ENCODE measurements around the gene SLC16A6.

SLC16A6 gene

GRCh38 chr17:68297195-68297594 is 6.3 kb upstream of the SLC16A6 start:
- no peak overlapping the region for H3K27ac ChIP-seq (ENCODE audit: low read length)
- H3K36me3 ChIP-seq (ENCODE audit: control insufficient read depth in 2 of 2, insufficient read depth in 2 of 2, low read length in 2 of 2): no peaks in the 10 kb centered on the region
- H3K9ac ChIP-seq (ENCODE audit: low read length in 2 of 2): no peak overlapping the region
- H3K4me3 ChIP-seq (ENCODE audit: low read length in 2 of 2): no peak overlapping the region
- peaks cover 34 to 41% of the 10 kb centered on the region in 2 donors for H3K27me3 ChIP-seq (ENCODE audit: control insufficient read depth in 1 of 2, insufficient read depth in 2 of 2, low read length in 2 of 2)
- peaks cover 5% of the 10 kb centered on the region for H3K4me1 ChIP-seq (ENCODE audit: control insufficient read depth, insufficient read depth, low read length)
- peaks cover 0 to 3% of the 10 kb centered on the region in 2 donors for H3K9me3 ChIP-seq (ENCODE audit: control insufficient read depth in 2 of 2, low read length in 2 of 2)

- H3K27ac ChIP-seq (ENCODE audit: low read length): no peak overlapping the region
- no peak overlapping the region for H3K9ac ChIP-seq (ENCODE audit: low read length in 2 of 2)
- no peaks in the 10 kb centered on the region for H3K9me3 ChIP-seq (ENCODE audit: control insufficient read depth in 2 of 2, low read length in 2 of 2)
- no peaks in the 10 kb centered on the region for H3K36me3 ChIP-seq (ENCODE audit: control insufficient read depth in 2 of 2, insufficient read depth in 2 of 2, low read length in 2 of 2)
- H3K4me1 ChIP-seq (ENCODE audit: control insufficient read depth, insufficient read depth, low read length): peaks cover 11% of the 10 kb centered on the region
- peaks cover 41% of the 10 kb centered on the region in 2 donors for H3K27me3 ChIP-seq (ENCODE audit: control insufficient read depth in 1 of 2, insufficient read depth in 2 of 2, low read length in 2 of 2)
- H3K4me3 ChIP-seq (ENCODE audit: low read length in 2 of 2): no peak overlapping the region
These were observed 5.6 kb upstream of the SLC16A6 start for GRCh38 chr17:68296217-68297191.

GRCh38 chr17:68295086-68295485 is 4.2 kb upstream of the SLC16A6 start:
- Histone ChIP-seq H3K9ac (ENCODE audit: low read length in 2 of 2) (no peak overlapping the region), H3K4me1 (ENCODE audit: control insufficient read depth, insufficient read depth, low read length) (peaks cover 21% of the 10 kb centered on the region), H3K9me3 (ENCODE audit: control insufficient read depth in 2 of 2, low read length in 2 of 2) (no peaks in the 10 kb centered on the region), H3K36me3 (ENCODE audit: control insufficient read depth in 2 of 2, insufficient read depth in 2 of 2, low read length in 2 of 2) (no peaks in the 10 kb centered on the region), H3K27ac (ENCODE audit: low read length) (no peak overlapping the region), H3K27me3 (ENCODE audit: control insufficient read depth in 1 of 2, insufficient read depth in 2 of 2, low read length in 2 of 2) (peaks cover 47 to 54% of the 10 kb centered on the region in 2 donors), H3K4me3 (ENCODE audit: low read length in 2 of 2) (no peak overlapping the region)

- H3K9me3 ChIP-seq (ENCODE audit: control insufficient read depth in 2 of 2, low read length in 2 of 2): no peaks in the 10 kb centered on the region
- no peak overlapping the region for H3K9ac ChIP-seq (ENCODE audit: low read length in 2 of 2)
- no peak overlapping the region for H3K4me3 ChIP-seq (ENCODE audit: low read length in 2 of 2)
- peaks cover 50 to 56% of the 10 kb centered on the region in 2 donors for H3K27me3 ChIP-seq (ENCODE audit: control insufficient read depth in 1 of 2, insufficient read depth in 2 of 2, low read length in 2 of 2)
- no peaks in the 10 kb centered on the region for H3K36me3 ChIP-seq (ENCODE audit: control insufficient read depth in 2 of 2, insufficient read depth in 2 of 2, low read length in 2 of 2)
- H3K4me1 ChIP-seq (ENCODE audit: control insufficient read depth, insufficient read depth, low read length): peaks cover 21% of the 10 kb centered on the region
- no peak overlapping the region for H3K27ac ChIP-seq (ENCODE audit: low read length)
These were observed 3.7 kb upstream of the SLC16A6 start for GRCh38 chr17:68294617-68295016.

- H3K36me3 ChIP-seq (ENCODE audit: control insufficient read depth in 2 of 2, insufficient read depth in 2 of 2, low read length in 2 of 2): no peaks in the 10 kb centered on the region
- H3K9me3 ChIP-seq (ENCODE audit: control insufficient read depth in 2 of 2, low read length in 2 of 2): no peaks in the 10 kb centered on the region
- H3K9ac ChIP-seq (ENCODE audit: low read length in 2 of 2): no peak overlapping the region
- no peak overlapping the region for H3K4me3 ChIP-seq (ENCODE audit: low read length in 2 of 2)
- peaks cover 21% of the 10 kb centered on the region for H3K4me1 ChIP-seq (ENCODE audit: control insufficient read depth, insufficient read depth, low read length)
- H3K27ac ChIP-seq (ENCODE audit: low read length): no peak overlapping the region
- peaks cover 50 to 58% of the 10 kb centered on the region in 2 donors for H3K27me3 ChIP-seq (ENCODE audit: control insufficient read depth in 1 of 2, insufficient read depth in 2 of 2, low read length in 2 of 2)
These were observed 3.2 kb upstream of the SLC16A6 start for GRCh38 chr17:68294196-68294555.

GRCh38 chr17:68293490-68294195 is 2.7 kb upstream of the SLC16A6 start:
- Histone ChIP-seq H3K9ac (ENCODE audit: low read length in 2 of 2) (no peak overlapping the region), H3K4me3 (ENCODE audit: low read length in 2 of 2) (no peak overlapping the region), H3K9me3 (ENCODE audit: control insufficient read depth in 2 of 2, low read length in 2 of 2) (no peaks in the 10 kb centered on the region), H3K36me3 (ENCODE audit: control insufficient read depth in 2 of 2, insufficient read depth in 2 of 2, low read length in 2 of 2) (no peaks in the 10 kb centered on the region), H3K27me3 (ENCODE audit: control insufficient read depth in 1 of 2, insufficient read depth in 2 of 2, low read length in 2 of 2) (peaks cover 50 to 58% of the 10 kb centered on the region in 2 donors), H3K27ac (ENCODE audit: low read length) (no peak overlapping the region), H3K4me1 (ENCODE audit: control insufficient read depth, insufficient read depth, low read length) (peaks cover 21% of the 10 kb centered on the region)

- no peak overlapping the region for H3K9ac ChIP-seq (ENCODE audit: low read length in 2 of 2)
- H3K4me1 ChIP-seq (ENCODE audit: control insufficient read depth, insufficient read depth, low read length): peaks cover 21% of the 10 kb centered on the region
- H3K36me3 ChIP-seq (ENCODE audit: control insufficient read depth in 2 of 2, insufficient read depth in 2 of 2, low read length in 2 of 2): no peaks in the 10 kb centered on the region
- no peaks in the 10 kb centered on the region for H3K9me3 ChIP-seq (ENCODE audit: control insufficient read depth in 2 of 2, low read length in 2 of 2)
- H3K4me3 ChIP-seq (ENCODE audit: low read length in 2 of 2): peak overlapping the region; percentile 55 to 76
- peaks cover 50 to 58% of the 10 kb centered on the region in 2 donors for H3K27me3 ChIP-seq (ENCODE audit: control insufficient read depth in 1 of 2, insufficient read depth in 2 of 2, low read length in 2 of 2)
- H3K27ac ChIP-seq (ENCODE audit: low read length): no peak overlapping the region
These were observed 1.7 kb upstream of the SLC16A6 start for GRCh38 chr17:68292689-68293040.

DNA sequence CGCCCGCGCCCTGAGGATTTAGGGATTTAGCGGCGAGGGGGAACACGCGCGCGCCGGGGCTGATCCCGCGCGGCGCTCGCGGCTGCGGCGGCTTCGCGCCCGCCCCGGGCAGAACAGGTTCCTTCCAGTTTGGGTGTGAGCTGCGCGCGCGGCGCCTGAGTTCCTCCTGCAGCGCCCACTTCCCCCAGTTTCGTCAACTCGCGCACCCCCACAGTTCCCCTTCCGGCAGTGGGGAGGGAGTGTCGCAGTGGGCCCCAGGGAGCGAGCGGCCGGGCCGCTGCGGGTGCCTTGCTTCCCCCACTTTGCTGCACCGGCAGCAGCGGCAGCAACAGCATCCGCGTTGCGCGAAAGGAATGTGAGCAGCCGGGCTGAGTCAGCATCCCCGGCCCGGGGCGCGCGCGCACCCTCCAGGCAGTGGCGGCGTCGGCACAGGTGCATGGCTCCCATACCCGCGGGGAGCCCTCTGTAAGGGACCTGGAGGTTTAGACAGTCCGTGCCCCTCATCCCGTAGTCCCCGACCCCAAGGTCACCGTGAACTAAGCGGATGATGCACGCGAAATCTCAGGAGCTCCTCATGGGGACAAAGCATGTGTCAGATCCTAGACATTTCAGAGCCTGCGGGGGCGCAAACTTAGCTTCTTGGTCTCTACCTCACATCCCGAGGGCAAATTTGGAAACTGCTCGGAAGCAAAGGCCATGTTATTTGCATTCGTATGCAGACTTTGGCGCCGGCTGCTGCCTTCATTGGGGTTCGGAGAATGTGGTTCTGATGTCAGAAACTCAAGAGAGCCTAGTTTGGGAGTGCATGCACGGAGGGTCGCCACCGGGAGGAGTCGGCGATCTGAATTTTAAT is 1.1 kb upstream of the SLC16A6 start:
- no peak overlapping the region for H3K27ac ChIP-seq (ENCODE audit: low read length)
- H3K27me3 ChIP-seq (ENCODE audit: control insufficient read depth in 1 of 2, insufficient read depth in 2 of 2, low read length in 2 of 2): peaks cover 48 to 58% of the 10 kb centered on the region in 2 donors
- H3K9ac ChIP-seq (ENCODE audit: low read length in 2 of 2): peak overlapping the region in 1 of 2 donors; percentile 14
- H3K4me3 ChIP-seq (ENCODE audit: low read length in 2 of 2): peak overlapping the region; percentile 55 to 76
- peaks cover 21% of the 10 kb centered on the region for H3K4me1 ChIP-seq (ENCODE audit: control insufficient read depth, insufficient read depth, low read length)
- no peaks in the 10 kb centered on the region for H3K9me3 ChIP-seq (ENCODE audit: control insufficient read depth in 2 of 2, low read length in 2 of 2)
- H3K36me3 ChIP-seq (ENCODE audit: control insufficient read depth in 2 of 2, insufficient read depth in 2 of 2, low read length in 2 of 2): no peaks in the 10 kb centered on the region

GRCh38 chr17:68290268-68290954 is 516 bp downstream of the SLC16A6 start:
- H3K36me3 ChIP-seq (ENCODE audit: control insufficient read depth in 2 of 2, insufficient read depth in 2 of 2, low read length in 2 of 2): no peaks in the 10 kb centered on the region
- peaks cover 21% of the 10 kb centered on the region for H3K4me1 ChIP-seq (ENCODE audit: control insufficient read depth, insufficient read depth, low read length)
- no peaks in the 10 kb centered on the region for H3K9me3 ChIP-seq (ENCODE audit: control insufficient read depth in 2 of 2, low read length in 2 of 2)
- H3K4me3 ChIP-seq (ENCODE audit: low read length in 2 of 2): peak overlapping the region; percentile 11 to 52
- H3K27ac ChIP-seq (ENCODE audit: low read length): no peak overlapping the region
- H3K9ac ChIP-seq (ENCODE audit: low read length in 2 of 2): peak overlapping the region in 1 of 2 donors; percentile 14
- H3K27me3 ChIP-seq (ENCODE audit: control insufficient read depth in 1 of 2, insufficient read depth in 2 of 2, low read length in 2 of 2): peaks cover 37 to 52% of the 10 kb centered on the region in 2 donors

- Histone ChIP-seq H3K4me3 (ENCODE audit: low read length in 2 of 2) (no peak overlapping the region), H3K9me3 (ENCODE audit: control insufficient read depth in 2 of 2, low read length in 2 of 2) (no peaks in the 10 kb centered on the region), H3K9ac (ENCODE audit: low read length in 2 of 2) (no peak overlapping the region), H3K27me3 (ENCODE audit: control insufficient read depth in 1 of 2, insufficient read depth in 2 of 2, low read length in 2 of 2) (peaks cover 34 to 49% of the 10 kb centered on the region in 2 donors), H3K36me3 (ENCODE audit: control insufficient read depth in 2 of 2, insufficient read depth in 2 of 2, low read length in 2 of 2) (no peaks in the 10 kb centered on the region), H3K4me1 (ENCODE audit: control insufficient read depth, insufficient read depth, low read length) (peaks cover 21% of the 10 kb centered on the region), H3K27ac (ENCODE audit: low read length) (no peak overlapping the region)
These were observed 1.0 kb downstream of the SLC16A6 start for GRCh38 chr17:68289936-68290267.

All from stomach smooth muscle (tissue), 2 donors.